H1 (cell line): ENCODE data around the gene NSUN6. TPM values are rescaled to one million over a fixed set of nuclear protein-coding genes. Genes with fewer than 3 reads are reported as not detected.

ENCODE experiments used
- CTCF ChIA-PET: fragments of 300-600 bp; sonication (Branson Sonifier 250); formaldehyde crosslinking; loops from one replicate; lab custom pipeline; 2021; ENCODE audit not compliant: partially characterized antibody; lab: Charles Lee
- POLR2A ChIA-PET: fragments of 300-600 bp; sonication (Branson Sonifier 250); formaldehyde crosslinking; loops from one replicate; lab custom pipeline; 2021; ENCODE audit warnings: inconsistent platforms; ENCODE audit not compliant: partially characterized antibody; lab: Charles Lee
- DNase-seq, 2 experiments: peaks; one replicate each; pipeline versions ENCODE4 v3.0.0 to v3.0.0-alpha.2; 2010 to 2022; ENCODE audit warnings: low spot score in 2 of 2, low read depth in 1 of 2, mixed read lengths in 1 of 2
- FAIRE-seq: peaks from 2 replicates; lab custom pipeline; 2011; peaks lifted over from hg19 to GRCh38; lab: Jason Lieb, UNC
- H2AFZ ChIP-seq: 2 replicates; pipeline ENCODE4 v1.8.1; 2012; ENCODE audit warnings: low read length, inconsistent platforms
- H2AK5ac ChIP-seq: 2 replicates; pipeline ENCODE4 v1.6.1; 2013; ENCODE audit warnings: low read depth, low read length
- H2BK120ac ChIP-seq: replicated peaks from 2 replicates; pipeline ENCODE3; 2013; ENCODE audit warnings: low read depth, low read length, inconsistent platforms
- H2BK12ac ChIP-seq: 2 replicates; pipeline ENCODE4 v1.6.1; 2013; ENCODE audit warnings: low read depth, low read length
- H2BK15ac ChIP-seq: 2 replicates; pipeline ENCODE4 v1.6.1; 2013; ENCODE audit warnings: low read length
- H2BK20ac ChIP-seq: 2 replicates; pipeline ENCODE4 v1.6.1; 2013; ENCODE audit warnings: low read length
- H2BK5ac ChIP-seq: 2 replicates; pipeline ENCODE4 v1.6.1; 2013; ENCODE audit warnings: low read depth, low read length
- H3K14ac ChIP-seq: 2 replicates; pipeline ENCODE4 v1.6.1; 2013; ENCODE audit warnings: inconsistent platforms; ENCODE audit not compliant: insufficient read length
- H3K18ac ChIP-seq: 2 replicates; pipeline ENCODE4 v1.6.1; 2013; ENCODE audit warnings: low read length; ENCODE audit errors: extremely low read depth
- H3K23ac ChIP-seq: 2 replicates; pipeline ENCODE4 v1.6.1; 2013; ENCODE audit warnings: inconsistent platforms; ENCODE audit not compliant: insufficient read length
- H3K23me2 ChIP-seq: 2 replicates; pipeline ENCODE4 v1.6.1; 2013; ENCODE audit warnings: low read depth, low read length
- H3K27ac ChIP-seq: 2 replicates; pipeline ENCODE4 v1.6.1; 2011; ENCODE audit warnings: low read depth, low read length, inconsistent platforms
- H3K27me3 ChIP-seq, 4 experiments: replicated peaks in 1 of 4; 1 replicate in 1 of 4; 2 replicates in 3 of 4; pipeline versions ENCODE4 v1.6.1 to v1.8.1; 2011 to 2013; ENCODE audit warnings: low read length in 3 of 4, mild to moderate bottlenecking in 3 of 4, inconsistent platforms in 2 of 4, mixed read lengths in 2 of 4, moderate library complexity in 1 of 4; ENCODE audit not compliant: control insufficient read depth in 3 of 4, insufficient read depth in 3 of 4; ENCODE audit errors: extremely low read depth in 1 of 4
- H3K36me3 ChIP-seq, 4 experiments: 2 replicates each; pipeline versions ENCODE4 v1.6.1 to v1.8.1; 2011 to 2013; ENCODE audit warnings: mild to moderate bottlenecking in 4 of 4, low read length in 3 of 4, moderate library complexity in 2 of 4, control low read depth in 1 of 4, inconsistent platforms in 1 of 4; ENCODE audit not compliant: insufficient read depth in 4 of 4, control insufficient read depth in 2 of 4
- H3K4ac ChIP-seq: replicated peaks from 2 replicates; pipeline ENCODE3; 2013; ENCODE audit warnings: low read length, low read depth, mixed read lengths, inconsistent platforms; ENCODE audit not compliant: insufficient read length
- H3K4me1 ChIP-seq, 4 experiments: replicated peaks in 1 of 4; 1 replicate in 1 of 4; 2 replicates in 3 of 4; pipeline versions ENCODE4 v1.6.1 to v1.8.1; 2011 to 2013; ENCODE audit warnings: low read length in 3 of 4, inconsistent platforms in 2 of 4, mixed read lengths in 1 of 4; ENCODE audit not compliant: insufficient read depth in 4 of 4, control insufficient read depth in 3 of 4
- H3K4me2 ChIP-seq, 2 experiments: 2 replicates each; pipeline versions ENCODE4 v1.6.1 to v1.8.1; 2011 to 2013; ENCODE audit warnings: low read depth in 2 of 2, low read length in 2 of 2, control low read depth in 1 of 2, inconsistent platforms in 1 of 2, mild to moderate bottlenecking in 1 of 2; ENCODE audit not compliant: insufficient read depth in 1 of 2
- H3K4me3 ChIP-seq, 4 experiments: fragments of 200-600, 300-600 bp in 1 of 4; sonication (generic), shearing (Covaris generic), sonication (Bioruptor Twin) in 1 of 4; 2 replicates each; pipeline versions ENCODE4 v1.5.1 to v1.8.1; 2011 to 2016; ENCODE audit warnings: low read length in 4 of 4, low read depth in 3 of 4, control low read depth in 2 of 4, inconsistent platforms in 2 of 4, mild to moderate bottlenecking in 2 of 4, mixed read lengths in 1 of 4, moderate library complexity in 1 of 4; ENCODE audit not compliant: insufficient read depth in 2 of 4; ENCODE audit errors: extremely low read depth in 1 of 4
- H3K56ac ChIP-seq: replicated peaks from 2 replicates; pipeline ENCODE3; 2013; ENCODE audit warnings: low read depth, mild to moderate bottlenecking, mixed read lengths, low read length, inconsistent platforms; ENCODE audit not compliant: insufficient read length
- H3K79me1 ChIP-seq: 2 replicates; pipeline ENCODE4 v1.6.1; 2013; ENCODE audit warnings: low read depth, low read length, control low read depth
- H3K79me2 ChIP-seq, 2 experiments: 2 replicates each; pipeline versions ENCODE4 v1.6.1 to v1.8.1; 2012 to 2013; ENCODE audit warnings: low read length in 2 of 2, mild to moderate bottlenecking in 2 of 2, inconsistent platforms in 1 of 2; ENCODE audit not compliant: insufficient read depth in 2 of 2, control insufficient read depth in 1 of 2
- H3K9ac ChIP-seq, 4 experiments: replicated peaks in 1 of 4; 1 replicate in 1 of 4; 2 replicates in 3 of 4; pipeline versions ENCODE4 v1.6.1 to v1.8.1; 2011 to 2013; ENCODE audit warnings: low read depth in 3 of 4, low read length in 3 of 4, control low read depth in 2 of 4, mild to moderate bottlenecking in 2 of 4, moderate library complexity in 2 of 4, inconsistent platforms in 1 of 4; ENCODE audit errors: extremely low read depth in 1 of 4
- H3K9me3 ChIP-seq, 2 experiments: 2 replicates each; pipeline versions ENCODE4 v1.6.1 to v1.8.1; 2012 to 2013; ENCODE audit warnings: mild to moderate bottlenecking in 2 of 2, moderate library complexity in 2 of 2, control low read depth in 1 of 2, inconsistent platforms in 1 of 2, low read depth in 1 of 2, low read length in 1 of 2, mixed read lengths in 1 of 2; ENCODE audit not compliant: insufficient read depth in 2 of 2
- H4K20me1 ChIP-seq, 2 experiments: replicated peaks in 1 of 2; 2 replicates each; pipeline versions ENCODE3 to v1.8.1; 2011 to 2013; ENCODE audit warnings: inconsistent platforms in 2 of 2, low read length in 2 of 2, mild to moderate bottlenecking in 1 of 2; ENCODE audit not compliant: insufficient read depth in 2 of 2, control insufficient read depth in 1 of 2
- H4K5ac ChIP-seq: 2 replicates; pipeline ENCODE4 v1.6.1; 2013; ENCODE audit warnings: low read length, low read depth, mixed read lengths, inconsistent platforms; ENCODE audit not compliant: insufficient read length
- H4K8ac ChIP-seq: 2 replicates; pipeline ENCODE4 v1.8.0; 2013; ENCODE audit warnings: mild to moderate bottlenecking, moderate library complexity, low read length, inconsistent platforms; ENCODE audit not compliant: insufficient read depth; ENCODE audit errors: extremely low read depth
- H4K91ac ChIP-seq: replicated peaks from 2 replicates; pipeline ENCODE3; 2013; ENCODE audit warnings: low read length, mixed read lengths, inconsistent platforms; ENCODE audit not compliant: insufficient read length
- BRCA1 ChIP-seq: IDR thresholded peaks from 2 replicates; pipeline ENCODE4 v1.6.1; 2012; ENCODE audit warnings: low read depth, low read length, improper control_type of control experiment
- EP300 ChIP-seq, 2 experiments: IDR thresholded peaks; 1 replicate in 1 of 2; 2 replicates in 1 of 2; pipeline ENCODE4 v1.6.1; 2011 to 2012; ENCODE audit warnings: low read depth in 2 of 2, low read length in 2 of 2, mild to moderate bottlenecking in 2 of 2, borderline replicate concordance in 1 of 2, inconsistent platforms in 1 of 2, moderate library complexity in 1 of 2
- PHF8 ChIP-seq: fragments of 200-600 bp; sonication (generic); conservative IDR thresholded peaks from 2 replicates; pipeline ENCODE4 v1.7.1; 2012; ENCODE audit warnings: low read depth, mild to moderate bottlenecking, inconsistent platforms, low read length, moderate library complexity
- POLR2AphosphoS5 ChIP-seq: IDR thresholded peaks from 2 replicates; pipeline ENCODE4 v1.6.1; 2011; ENCODE audit warnings: low read depth, low read length
- SAP30 ChIP-seq: fragments of 300-600 bp; sonication (generic); IDR thresholded peaks from 2 replicates; pipeline ENCODE4 v1.7.1; 2012; ENCODE audit warnings: low read length, moderate library complexity, mild to moderate bottlenecking, inconsistent platforms; ENCODE audit not compliant: insufficient read depth, insufficient replicate concordance
- WGBS, 2 experiments: shearing (Covaris generic) in 1 of 2; methylation state at CpG; one replicate each; pipeline versions ENCODE4 v1.1.6 to v1.1.7; 2013 to 2015; ENCODE audit warnings: low lambda C conversion rate in 2 of 2, mixed read lengths in 2 of 2, inconsistent platforms in 1 of 2, low coverage in 1 of 2, missing lambda C conversion rate in 1 of 2; ENCODE audit not compliant: insufficient replicate concordance in 2 of 2, insufficient coverage in 1 of 2, insufficient read length in 1 of 2; ENCODE audit errors: extremely low coverage in 1 of 2, missing lambda C conversion rate in 1 of 2; 5-methylcytosine and 5-hydroxymethylcytosine counted together
- polyA plus RNA-seq, 7 experiments: library from polyadenylated mRNA; depleted of rRNA in 3 of 7; stranded (reverse) in 5 of 7; unstranded in 2 of 7; fragments of >200 nt in 5 of 7; fragments of 200-250 nt in 2 of 7; gene quantifications; 1 replicate in 5 of 7; 2 replicates in 1 of 7; 4 replicates in 1 of 7; pipeline versions ENCODE4 v1.2.1 to v1.2.3, GENCODE V29; 2011 to 2013; ENCODE audit warnings: missing spikeins in 2 of 7, mixed read lengths in 2 of 7
- total RNA-seq: library from RNA; stranded (reverse); fragmentation: NEBNext Ultra II Directional; extraction: Animal tissue kit (Norgen Biotek cat#: 25700); gene quantifications from 2 replicates; pipeline ENCODE4 v1.2.1, GENCODE V29; 2021

NSUN6 gene
- total and polyA plus RNA-seq, 2 of the 8 experiments (the other 6 are each of a cell fraction or from before 2014, with no cell fraction given), result 5.9 to 14.4 TPM

DNA sequence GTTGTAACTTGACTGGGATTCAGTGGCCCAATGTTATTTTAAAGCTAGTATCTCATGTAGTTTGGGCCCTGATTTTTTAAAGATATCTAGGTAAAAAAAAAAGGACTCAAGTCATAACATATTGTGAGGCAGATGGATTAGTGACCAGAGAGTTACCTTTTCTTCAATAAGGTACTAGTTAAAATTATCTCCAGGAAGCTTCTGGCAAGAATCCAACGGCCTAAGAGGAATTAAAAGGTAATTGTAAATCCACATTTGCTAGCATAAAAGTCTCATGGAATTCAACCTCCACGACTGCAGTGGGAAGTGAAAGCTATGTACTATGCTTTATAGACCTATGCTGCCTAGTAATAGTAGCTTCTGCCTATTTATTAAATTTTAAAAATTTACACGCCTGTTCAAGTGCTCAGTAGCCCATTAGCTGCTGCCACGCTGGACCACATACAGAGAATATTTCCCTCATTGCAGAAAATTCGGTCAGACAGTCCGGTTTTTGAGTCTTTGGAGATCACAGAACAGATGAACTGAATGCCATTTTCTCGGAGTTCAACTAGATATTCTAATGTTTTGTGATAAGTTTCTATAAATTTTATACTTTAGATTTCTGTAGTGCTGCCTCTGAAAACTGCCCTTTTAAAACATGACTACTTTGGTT lies 118.4 kb downstream of the NSUN6 start:
- Histone ChIP-seq H3K4me1 (no peaks in the 10 kb centered on the region), H4K91ac (no peak overlapping the region), H4K5ac (no peak overlapping the region), H3K9ac (no peak overlapping the region), H3K4me3 (no peak overlapping the region), H3K36me3 (peaks cover 0 to 8% (median 0%) of the 10 kb centered on the region in 4 experiments; a peak in 3 of 8 replicates), H3K23me2 (no peaks in the 10 kb centered on the region), H3K23ac (no peak overlapping the region), H3K79me1 (no peaks in the 10 kb centered on the region), H2BK120ac (no peak overlapping the region), H2AK5ac (no peak overlapping the region), H2BK15ac (no peak overlapping the region), H3K9me3 (peaks cover 5 to 6% of the 10 kb centered on the region in 2 experiments; a peak in 1 of 4 replicates), H2BK5ac (no peak overlapping the region), H3K27me3 (no peaks in the 10 kb centered on the region), H3K18ac (no peak overlapping the region), H2BK12ac (no peak overlapping the region), H3K79me2 (no peaks in the 10 kb centered on the region), H3K4ac (no peak overlapping the region), H3K27ac (no peak overlapping the region), H4K8ac (no peak overlapping the region), H3K4me2 (no peak overlapping the region), H2BK20ac (no peak overlapping the region), H3K14ac (no peak overlapping the region), H3K56ac (no peak overlapping the region), H2AFZ (no peak overlapping the region), H4K20me1 (peaks cover 0 to under 1% of the 10 kb centered on the region in 2 experiments)
- ChIA-PET POLR2A (no interaction called here), CTCF (no interaction called here)
- WGBS, 2 experiments, result 90% methylated on average over 7 of the region's 7 CpGs; no CpG with 5 or more reads in 1 of the 2 experiments
- no peak for TF ChIP-seq SAP30
- TF ChIP-seq BRCA1, result no peak
- TF ChIP-seq EP300 (IDR thresholded peaks at IDR 0.05; ENCODE audit: borderline replicate concordance in 1 of 2, low read depth in 2 of 2, low read length in 2 of 2), result no peak
- TF ChIP-seq POLR2AphosphoS5, result no peak
- no peak for TF ChIP-seq PHF8
- FAIRE-seq, result no peak
- no peak for DNase-seq
